Head of caudate nucleus (tissue), 42 donors: ENCODE results near the gene RNF130.

Experiments used
- DNase-seq, 42 donors: peaks; one replicate each; pipeline versions ENCODE4 v3.0.0 to v3.0.0-alpha.2; 2020 to 2021; ENCODE audit warnings: mixed read lengths in 7 of 42
- intact Hi-C: fragments of 100-400 bp; cut with DNase I; formaldehyde crosslinking; loops from one replicate; pipeline ENCODE4 v1.15.0; 2022

RNF130 gene

DNA sequence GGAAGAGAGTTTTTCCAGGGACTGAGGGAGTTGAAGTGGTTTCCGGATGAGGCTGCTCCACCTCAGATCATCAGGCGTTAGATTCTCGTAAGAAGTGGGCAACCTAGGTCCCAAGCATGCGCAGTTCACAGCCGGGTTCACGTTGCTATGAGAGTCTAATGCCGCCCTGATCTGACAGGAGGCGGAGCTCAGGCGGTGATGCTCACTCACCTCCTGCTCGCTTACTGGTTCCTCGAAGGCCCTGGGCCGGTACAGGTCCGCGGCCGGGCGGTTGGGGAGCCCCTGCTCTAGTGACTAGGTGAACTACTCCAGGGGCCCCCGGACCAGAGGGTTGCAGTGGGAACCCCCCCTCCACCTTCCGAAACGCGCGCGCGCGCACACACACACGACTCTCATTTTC is 997 bp upstream of the RNF130 start:
- peak in 5 of 42 donors; percentile 9 to 47 (median 26) for DNase-seq
- intact Hi-C loops, result loop anchor here (5.0 to 10.0 kb wide), 2 partner anchors 58 to 165 kb away; partner anchors contain the start of gene TBC1D9B

DNA sequence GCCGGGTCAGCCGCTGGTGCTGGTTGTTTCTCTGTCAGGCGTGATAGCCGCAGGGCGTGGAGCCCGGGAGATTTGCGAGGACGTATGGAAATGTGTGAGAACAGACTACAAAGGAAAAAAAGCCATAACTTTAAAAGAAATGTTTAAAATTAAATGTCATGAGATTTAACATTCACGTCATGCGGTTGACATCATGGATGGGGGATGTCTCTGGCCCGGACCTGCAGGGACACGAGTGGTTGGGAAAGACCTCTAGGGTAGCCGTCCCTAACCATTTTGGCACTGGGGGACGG is 643 bp upstream of the RNF130 start:
- intact Hi-C loops, result loop anchor here (5.0 to 10.0 kb wide), 2 partner anchors 57 to 165 kb away; partner anchors contain the start of gene TBC1D9B
- no peak for DNase-seq

DNA sequence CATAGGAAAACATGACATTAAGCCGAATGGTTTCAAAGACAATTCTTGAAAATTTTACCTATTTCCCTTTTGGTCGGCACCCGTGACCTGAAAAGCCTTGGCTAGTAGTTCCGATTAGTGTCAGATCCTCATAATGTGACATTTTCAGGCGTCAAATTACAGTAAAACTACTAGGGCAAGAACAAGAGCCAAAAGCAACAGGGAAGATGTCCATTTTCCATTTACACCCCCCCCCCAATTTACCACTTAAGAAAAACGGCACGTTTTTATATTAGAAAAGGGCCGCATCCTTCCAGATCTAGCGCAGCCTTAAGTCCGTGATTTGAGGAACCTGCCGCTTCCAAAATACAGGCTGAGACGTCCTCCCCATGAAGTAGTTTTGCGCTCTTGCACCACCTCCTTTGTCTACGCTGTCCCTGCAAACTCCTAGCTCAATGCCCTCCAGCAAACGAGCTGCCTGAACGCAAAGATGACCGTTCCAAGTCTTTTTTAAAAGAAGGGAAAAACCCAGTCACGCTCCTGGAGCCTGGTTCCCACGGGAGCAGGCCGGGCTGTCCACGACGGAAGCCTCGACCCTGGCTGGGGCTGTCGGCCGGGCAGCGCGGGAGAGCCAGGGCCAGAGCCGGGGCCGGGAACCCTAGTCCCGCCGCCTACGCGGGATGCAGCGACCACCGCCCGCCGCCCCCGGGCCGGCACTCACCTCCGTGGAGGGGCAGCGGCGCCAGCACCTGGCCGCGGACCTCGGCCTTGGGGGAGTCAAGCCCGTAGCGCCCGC is 616 bp downstream of the RNF130 start:
- DNase-seq, result peak in 33 of 42 donors; percentile 16 to 71 (median 45)
- intact Hi-C loops, result loop anchor here (5.0 to 10.0 kb wide), 2 partner anchors 56 to 164 kb away; partner anchors contain the start of gene TBC1D9B

DNA sequence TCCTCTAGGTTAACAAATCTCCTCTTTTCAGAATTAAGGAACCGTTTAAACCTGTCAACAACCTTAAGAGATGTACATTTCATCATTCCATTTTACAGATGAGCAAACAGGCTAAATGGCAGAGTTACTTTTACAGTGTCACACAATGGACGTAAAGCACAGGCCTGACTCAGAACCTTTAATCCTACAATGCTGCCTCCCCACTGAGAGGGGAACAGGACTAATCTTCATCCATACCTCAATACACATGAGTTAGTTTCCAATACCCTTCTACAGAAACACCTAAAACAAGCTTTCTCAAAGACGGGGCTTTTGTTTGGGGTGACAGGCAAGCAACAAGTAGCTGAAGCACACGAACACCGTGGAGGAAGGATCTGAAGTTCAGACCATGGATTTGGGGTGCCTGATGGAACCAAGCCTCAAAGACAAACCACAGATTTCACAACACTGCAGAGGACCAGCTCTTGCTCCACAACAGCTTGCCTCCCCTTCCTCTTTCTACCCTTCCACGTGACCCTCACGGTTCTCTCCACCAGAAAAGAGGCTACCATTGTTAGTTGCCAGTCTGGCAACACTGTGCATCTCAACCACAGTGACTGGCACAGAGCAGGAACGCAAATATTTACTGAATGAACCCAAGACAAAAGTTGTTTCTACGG is 1.8 kb downstream of the RNF130 start:
- intact Hi-C loops, result loop anchor here (5.0 to 10.0 kb wide), 2 partner anchors 55 to 162 kb away; partner anchors contain the start of gene TBC1D9B
- DNase-seq, result peak; percentile 36 to 92 (median 82)

DNA sequence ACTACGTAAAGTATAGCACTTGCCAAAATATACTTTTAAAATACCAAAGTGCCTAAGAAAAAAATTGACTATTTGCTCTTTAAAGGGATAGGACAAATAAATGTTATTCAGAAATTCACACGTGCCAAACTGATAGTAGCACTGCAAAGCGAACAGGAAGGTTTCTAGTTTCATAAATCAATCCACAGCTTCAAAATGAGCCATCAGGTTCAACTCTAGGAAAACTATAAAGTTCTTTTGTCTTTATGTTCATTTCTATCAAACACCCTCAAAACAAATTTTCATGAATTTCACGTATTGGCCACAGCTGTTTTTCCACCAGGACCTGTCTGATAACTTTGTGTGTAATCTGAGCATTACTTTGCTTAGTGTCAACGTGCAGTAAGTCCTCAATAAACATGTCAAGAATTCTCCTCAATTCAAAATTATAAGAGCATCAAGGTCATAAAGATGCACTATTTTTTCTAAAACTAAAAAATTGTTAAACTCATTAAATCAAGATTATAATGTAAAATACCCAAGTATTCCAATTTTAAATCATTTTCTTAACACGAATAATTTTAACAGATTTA is 3.0 kb downstream of the RNF130 start:
- intact Hi-C loops, result no loop called here
- no peak for DNase-seq

DNA sequence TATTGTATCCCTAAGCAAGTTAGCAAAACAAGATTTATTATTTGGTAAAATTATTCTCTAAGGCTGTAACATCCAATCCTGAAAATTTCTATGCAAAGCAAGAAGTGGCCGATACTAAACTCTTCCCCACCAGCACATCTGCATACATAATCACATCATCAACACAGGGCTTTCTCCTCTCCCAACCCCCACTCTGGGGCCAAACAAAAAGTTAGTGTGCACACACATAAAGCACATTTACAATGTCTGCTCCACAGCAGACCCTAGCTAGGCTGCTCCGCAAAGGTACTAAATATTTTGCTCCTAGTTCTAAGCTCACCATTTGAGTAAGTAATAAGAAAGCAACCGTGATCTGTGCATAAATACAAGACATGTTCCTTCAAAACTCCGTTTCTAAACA is 3.6 kb downstream of the RNF130 start:
- intact Hi-C loops, result no loop called here
- DNase-seq, result peak in 39 of 42 donors; percentile 38 to 91 (median 73)

DNA sequence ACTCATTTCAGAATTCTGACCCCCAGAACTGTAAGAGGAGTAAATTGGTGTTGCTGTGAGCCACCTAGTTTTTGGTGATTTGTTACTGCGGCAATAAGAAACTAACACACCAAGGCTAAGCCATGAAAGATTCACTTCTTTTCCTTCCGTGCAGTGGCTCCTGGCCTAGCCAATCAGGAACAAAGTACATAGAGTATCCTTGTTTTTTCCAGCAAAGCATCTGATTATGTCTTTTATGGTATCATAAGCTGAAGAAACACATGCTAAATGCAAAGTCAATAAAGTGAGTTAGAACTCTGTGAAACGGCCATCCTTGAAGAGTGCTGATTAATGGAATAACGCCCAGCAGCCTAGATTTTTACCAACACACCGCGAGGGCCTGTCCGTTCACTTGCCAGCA is 11.4 kb downstream of the RNF130 start:
- intact Hi-C loops, result no loop called here
- no peak for DNase-seq

DNA sequence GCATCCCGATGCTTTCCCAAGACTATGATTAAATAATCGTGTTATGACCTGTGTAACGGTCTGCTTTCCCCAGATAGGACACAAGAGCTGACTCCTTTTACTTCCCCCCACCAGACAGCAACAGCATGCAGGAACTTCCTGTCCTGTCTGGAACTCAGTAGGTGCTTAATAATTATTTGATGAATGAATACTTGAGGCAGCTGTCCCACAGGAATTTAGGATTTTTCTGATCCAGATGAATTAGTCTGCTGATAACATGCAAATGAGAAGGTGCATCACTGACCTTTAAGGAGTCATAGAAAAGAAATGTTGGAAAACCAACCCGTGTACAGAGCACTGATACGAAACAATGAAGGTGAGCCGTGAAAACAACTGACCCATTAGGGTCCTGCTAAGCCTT is 12.2 kb downstream of the RNF130 start:
- intact Hi-C loops, result no loop called here
- no peak for DNase-seq

DNA sequence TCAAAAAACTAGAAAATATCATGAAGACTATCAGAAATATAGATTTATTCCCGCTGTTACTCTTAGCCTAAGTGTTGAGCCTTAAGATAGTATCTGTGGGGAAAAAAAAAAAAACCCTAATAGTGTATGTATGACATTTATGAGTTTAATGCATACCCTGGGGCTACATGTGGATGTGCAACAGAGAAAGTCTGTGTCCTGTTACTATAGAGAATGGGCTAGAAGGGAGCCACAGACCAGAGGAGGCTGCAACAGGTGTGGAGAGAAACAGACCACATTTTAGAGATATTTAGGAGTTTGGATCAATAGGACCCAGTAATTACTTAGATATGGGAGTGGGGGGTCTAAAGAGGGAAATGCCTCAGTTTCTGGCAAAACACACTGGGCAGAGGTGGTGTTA is 15.4 kb downstream of the RNF130 start:
- intact Hi-C loops, result no loop called here
- DNase-seq, result no peak

DNA sequence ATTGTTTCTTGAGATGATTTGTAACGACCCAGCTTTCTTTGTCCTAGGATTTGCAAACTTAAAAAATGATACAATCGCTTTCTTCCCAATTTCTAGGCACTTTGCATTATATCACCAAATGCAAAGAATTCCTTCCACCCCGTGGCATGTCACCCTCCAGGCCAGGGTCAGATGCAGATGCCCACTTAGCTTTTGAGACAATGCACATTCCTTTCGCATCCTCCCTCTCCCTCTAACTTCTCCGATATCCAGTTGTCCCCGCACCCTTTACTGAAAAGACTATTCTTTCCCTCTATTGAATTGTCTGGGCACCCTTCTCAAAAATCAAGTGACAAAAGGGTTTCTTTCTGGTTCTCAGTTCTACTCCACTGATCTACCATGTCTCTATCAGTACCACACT is 17.3 kb downstream of the RNF130 start:
- no peak for DNase-seq
- intact Hi-C loops, result no loop called here

DNA sequence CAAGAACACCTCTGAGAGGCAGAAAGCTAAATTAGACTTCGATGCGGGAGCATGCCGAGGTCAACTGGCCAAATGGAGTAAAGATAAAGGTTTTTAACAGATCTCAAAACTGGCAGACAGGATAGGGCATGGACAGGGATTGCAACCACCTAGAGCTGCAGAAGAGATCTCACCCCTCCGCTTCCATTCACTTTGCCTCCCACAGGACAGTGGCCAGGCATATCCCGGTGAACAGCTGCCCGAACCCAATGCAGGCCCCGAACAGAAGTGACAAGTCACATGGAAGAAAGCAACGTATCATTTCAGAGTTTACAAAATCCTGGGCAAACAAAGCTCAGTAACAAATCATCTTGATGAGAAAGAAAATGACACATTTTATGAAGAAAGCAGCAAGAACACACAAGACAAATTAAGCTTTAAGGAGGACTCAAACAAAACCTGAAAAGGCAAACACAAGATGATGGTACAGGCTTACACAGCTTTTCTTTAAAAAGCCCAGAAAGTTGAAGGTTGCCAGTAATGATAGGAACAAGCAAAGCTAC is 18.4 kb downstream of the RNF130 start:
- intact Hi-C loops, result no loop called here
- no peak for DNase-seq

DNA sequence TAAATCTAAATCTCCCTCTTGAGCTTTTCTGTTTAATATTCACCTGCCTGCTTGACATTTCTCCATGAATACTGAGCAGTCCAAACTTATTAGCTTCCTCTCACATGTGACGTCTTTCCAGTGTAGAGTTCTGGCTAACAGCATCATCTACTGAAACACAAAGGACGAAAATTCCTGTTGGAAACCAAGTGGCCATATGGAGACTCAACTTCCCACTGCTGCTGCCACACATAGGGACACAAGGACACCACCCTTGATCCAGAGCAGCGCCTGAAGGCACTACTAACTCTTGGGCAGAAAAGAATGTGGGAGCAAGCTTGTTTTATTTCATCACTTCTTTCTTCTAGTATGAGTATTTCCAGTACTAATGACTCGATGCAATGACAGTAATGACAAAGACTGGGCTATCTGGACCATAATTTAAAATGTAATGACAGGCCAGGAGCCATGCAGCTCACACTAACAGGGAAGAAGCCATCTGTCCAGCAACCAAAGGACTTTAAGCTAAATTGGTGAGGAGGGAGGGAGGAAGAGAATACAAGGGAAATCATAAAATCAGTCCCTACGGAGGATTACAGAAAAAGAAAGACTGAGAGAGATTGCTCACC is 19.2 kb downstream of the RNF130 start:
- no peak for DNase-seq
- intact Hi-C loops, result no loop called here

DNA sequence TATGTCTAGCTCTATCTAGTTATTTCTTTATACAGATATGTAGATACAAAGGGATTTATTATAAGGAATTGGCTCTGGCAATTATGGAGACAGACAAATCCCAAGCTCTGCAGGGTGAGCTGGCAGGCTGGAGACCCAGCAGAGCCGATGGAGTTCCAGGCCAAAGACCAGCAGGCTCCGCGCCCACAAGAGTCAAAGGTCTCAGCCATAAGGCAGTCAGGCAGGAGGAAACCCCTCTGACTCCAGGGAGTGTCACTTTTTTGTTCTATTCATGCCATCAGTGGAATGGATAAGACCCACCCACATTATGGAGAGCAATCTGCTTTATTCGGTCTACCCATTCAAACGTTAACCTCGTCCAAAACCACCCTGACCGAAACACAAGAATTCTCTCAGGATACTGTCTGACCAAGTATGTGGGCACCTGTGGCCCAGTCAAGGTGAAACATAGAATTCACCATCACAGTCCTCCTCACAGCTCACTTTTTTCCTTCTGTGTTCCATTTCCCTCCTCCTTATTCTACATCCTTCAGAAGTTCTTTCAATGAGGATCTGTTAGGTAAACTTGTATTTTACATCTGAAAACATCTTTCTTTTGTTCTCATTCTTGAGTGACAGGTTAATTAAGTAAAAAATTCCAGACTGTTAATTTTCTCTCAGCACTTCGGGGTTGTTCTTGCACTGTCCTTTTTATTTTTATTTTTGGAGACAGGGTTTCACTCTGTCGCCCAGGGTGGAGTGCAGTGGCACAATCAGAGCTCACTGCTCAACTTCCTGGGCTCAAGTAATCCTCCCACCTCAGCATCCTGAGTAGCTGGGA is 21.2 kb downstream of the RNF130 start:
- peak in 1 of 42 donors; percentile 60 for DNase-seq
- intact Hi-C loops, result no loop called here

DNA sequence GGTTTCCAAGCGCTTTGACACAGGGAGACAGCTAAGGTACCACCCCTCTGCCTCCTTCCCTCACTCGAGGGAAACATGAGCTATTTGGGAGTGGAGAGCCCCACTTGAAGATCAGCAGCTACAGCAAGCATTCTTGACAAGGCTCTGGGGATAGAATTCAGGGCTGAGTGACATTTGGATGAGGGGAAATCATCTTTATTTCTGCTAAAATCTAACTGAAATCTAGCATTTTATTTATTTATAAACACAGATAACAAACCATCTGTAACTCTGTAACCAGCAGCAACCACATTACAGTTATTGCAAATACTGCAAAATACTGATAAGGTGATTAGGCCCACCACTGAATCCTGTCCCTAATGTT is 22.4 kb downstream of the RNF130 start:
- no peak for DNase-seq
- intact Hi-C loops, result no loop called here

DNA sequence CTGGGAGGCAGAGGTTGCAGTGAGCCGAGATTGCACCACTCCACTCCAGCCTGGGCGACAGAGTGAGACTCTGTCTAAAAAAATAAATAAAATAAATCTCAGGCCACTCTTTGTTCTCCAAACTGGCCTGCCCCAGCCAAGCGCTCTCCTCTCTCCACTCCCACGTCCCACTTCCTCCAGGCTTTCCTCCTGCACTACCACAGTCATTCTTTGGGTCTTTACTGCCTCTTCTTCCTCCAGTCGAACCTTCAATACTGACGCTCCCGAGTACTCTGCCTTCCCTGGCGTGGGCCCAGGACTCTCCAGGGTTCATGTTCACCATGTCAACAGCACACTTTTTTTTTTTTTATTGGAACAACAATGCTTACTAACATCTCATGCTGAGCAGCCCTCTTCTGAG is 23.9 kb downstream of the RNF130 start:
- intact Hi-C loops, result no loop called here

DNA sequence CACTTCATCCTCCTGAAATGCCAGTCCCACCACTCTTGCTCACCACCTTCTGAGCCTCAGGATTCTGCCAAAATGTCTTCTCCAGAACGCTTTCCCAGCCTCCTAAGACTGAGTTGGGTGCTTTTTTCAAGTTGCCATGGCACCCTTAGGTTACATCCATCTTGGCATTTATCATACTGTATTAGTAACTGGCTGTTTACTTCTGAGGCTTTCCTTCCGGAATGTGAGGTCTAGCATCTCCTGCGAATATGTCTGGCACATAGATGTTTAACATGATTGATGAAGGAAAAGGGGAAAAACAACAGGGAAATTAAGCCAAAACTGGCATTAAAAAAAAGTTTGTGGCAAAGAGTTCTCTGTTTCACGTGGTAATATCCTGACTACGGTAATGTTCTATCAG is 24.9 kb downstream of the RNF130 start:
- DNase-seq, result no peak
- intact Hi-C loops, result no loop called here

More for the DNA sequence above, 23.9 kb downstream of the RNF130 start:
- DNase-seq, result peak in 24 of 42 donors; percentile 13 to 69 (median 41)

DNA sequence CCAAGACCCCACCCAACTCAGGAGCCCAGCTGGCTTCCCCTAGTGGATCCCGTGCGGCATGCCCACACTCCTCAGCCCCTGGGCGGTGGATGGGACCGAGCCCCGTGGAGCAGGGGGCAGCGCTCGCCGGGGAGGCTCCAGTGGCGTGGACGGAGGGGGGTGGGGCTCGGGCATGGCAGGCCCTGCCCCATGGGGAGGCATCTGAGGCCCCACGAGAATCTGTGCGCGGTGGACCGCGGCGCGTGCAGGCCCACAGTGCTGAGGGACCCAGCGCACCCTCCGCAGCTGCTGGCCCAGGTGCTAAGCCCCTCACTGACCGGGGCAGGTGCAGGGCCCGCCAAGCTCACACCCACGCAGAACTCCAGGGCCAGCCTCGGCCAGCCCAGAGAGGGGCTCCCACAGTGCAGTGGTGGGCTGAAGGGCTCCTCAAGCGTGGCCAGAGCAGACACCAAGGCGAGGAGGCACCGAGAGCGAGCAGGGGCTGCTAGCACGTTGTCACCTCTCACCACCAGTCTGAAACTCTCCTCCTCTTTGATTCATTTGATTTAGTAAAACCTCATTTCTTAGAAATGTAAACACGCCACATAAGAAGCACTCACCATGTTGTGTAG is 25.6 kb downstream of the RNF130 start:
- intact Hi-C loops, result no loop called here
- no peak for DNase-seq

DNA sequence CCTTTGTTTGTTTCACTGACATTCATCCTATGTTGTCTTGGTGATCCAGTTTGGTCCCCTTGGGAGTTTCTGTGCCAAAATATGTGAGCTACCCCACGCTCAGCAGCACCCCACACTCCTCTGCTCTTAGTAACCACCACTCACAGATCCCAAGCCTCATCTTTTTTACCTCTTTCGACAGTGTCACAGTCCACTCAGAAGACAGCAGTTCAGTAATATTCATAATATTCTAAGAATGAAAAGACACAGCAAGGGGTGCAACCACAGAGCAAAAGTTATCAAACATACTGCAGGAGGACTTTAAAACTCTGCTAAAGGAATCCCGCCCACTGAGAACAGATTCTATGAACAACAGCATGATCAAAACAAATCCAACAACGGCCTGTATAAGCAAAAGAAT is 28.2 kb downstream of the RNF130 start:
- no peak for DNase-seq
- intact Hi-C loops, result no loop called here
